ENCODE measurements around the gene RNF167. TPM values are rescaled to one million over a fixed set of nuclear protein-coding genes. Genes with fewer than 3 reads are reported as not detected.

Gene RNF167
- total and polyA plus RNA-seq, 12 donors: 65.0 to 202 (median 85.5) TPM

DNA sequence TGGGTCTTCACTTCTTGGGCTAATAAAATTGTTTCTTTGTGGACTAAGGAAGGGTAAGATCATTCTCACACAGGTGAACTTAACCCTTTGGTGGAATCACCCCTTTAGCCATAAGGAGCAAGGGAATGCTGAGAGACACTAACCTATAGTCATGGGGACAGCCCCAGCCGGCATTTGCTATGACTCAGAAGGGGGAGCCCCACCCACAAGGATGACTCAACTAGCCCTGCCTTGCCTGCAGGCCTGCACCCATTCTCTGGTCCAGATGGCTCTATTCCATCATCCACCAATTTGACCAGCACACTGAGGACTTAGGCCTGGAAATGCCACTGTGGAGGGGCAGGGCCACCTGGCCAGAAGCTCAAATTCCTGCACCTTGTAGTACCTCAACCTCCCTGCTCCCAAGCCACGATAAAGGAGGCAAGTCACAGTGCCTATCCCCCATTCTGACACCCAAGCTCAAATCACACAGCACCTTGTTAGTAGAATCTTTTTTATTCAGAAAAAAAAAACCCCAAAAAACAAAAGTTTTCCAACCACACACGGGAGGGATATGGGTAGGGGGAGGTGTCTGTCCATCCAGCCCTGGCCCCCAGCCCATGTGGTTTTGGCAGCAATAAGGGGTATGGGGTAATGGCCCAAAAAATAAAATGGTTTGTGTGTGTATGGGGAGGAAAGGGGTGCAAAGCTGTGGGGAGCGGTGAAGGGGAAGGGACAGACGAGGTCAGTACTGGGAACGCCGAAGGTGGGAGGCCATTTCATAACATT, 5.3 kb downstream of the RNF167 start:
- peaks cover 22 to 75% (median 63%) of the 10 kb centered on the region in 9 donors for H3K4me1 ChIP-seq
- peak overlapping the region in 9 of 10 donors; percentile 13 to 100 (median 46) for H3K27ac ChIP-seq
- H3K36me3 ChIP-seq: peaks cover 0 to 59% (median 15%) of the 10 kb centered on the region in 9 donors
- H3K9me3 ChIP-seq: no peaks in the 10 kb centered on the region
- H3K27me3 ChIP-seq: no peaks in the 10 kb centered on the region
- ATAC-seq: peak in 2 of 8 donors; percentile 23 to 29
- peak; percentile 49 to 68 for DNase-seq
- TF ChIP-seq, protein P1, sequence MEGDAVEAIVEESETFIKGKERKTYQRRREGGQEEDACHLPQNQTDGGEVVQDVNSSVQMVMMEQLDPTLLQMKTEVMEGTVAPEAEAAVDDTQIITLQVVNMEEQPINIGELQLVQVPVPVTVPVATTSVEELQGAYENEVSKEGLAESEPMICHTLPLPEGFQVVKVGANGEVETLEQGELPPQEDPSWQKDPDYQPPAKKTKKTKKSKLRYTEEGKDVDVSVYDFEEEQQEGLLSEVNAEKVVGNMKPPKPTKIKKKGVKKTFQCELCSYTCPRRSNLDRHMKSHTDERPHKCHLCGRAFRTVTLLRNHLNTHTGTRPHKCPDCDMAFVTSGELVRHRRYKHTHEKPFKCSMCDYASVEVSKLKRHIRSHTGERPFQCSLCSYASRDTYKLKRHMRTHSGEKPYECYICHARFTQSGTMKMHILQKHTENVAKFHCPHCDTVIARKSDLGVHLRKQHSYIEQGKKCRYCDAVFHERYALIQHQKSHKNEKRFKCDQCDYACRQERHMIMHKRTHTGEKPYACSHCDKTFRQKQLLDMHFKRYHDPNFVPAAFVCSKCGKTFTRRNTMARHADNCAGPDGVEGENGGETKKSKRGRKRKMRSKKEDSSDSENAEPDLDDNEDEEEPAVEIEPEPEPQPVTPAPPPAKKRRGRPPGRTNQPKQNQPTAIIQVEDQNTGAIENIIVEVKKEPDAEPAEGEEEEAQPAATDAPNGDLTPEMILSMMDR (IDR thresholded peaks at IDR 0.05): no peak
- intact Hi-C loops (cut with DNase I): loop anchor here in 2 of 10 donors (5.0 kb wide), 2 partner anchors 38 to 52 kb away; partner anchors contain the start of genes INCA1 (in 1 of the 2) and KIF1C (in 1 of the 2)
- peak overlapping the region in 6 of 10 donors; percentile 6 to 100 (median 55) for H3K4me3 ChIP-seq
- WGBS, 2 donors: 50 to 58% methylated on average over 7 of the region's 7 CpGs

DNA sequence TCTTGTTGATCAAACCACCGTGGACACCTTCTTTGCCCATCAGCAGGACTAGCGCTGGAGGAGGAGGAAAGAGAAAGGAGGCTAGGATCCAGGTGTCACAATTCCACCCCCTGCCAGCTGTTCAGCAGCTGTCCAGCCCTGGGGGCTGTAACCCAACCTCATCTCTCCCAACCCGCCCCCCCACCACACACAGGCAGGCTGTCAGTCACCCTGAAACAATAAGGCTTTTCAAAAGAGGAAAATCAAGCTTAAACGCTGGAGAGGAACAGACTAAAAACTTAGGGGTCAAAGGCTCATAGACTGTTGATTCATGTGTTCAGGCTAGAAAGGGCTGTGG, 5.8 kb downstream of the RNF167 start:
- 45 to 47% methylated on average over 4 of the region's 4 CpGs for WGBS, 2 donors
- peak overlapping the region in 8 of 10 donors; percentile 91 to 100 (median 98) for H3K4me3 ChIP-seq
- TF ChIP-seq, protein P1 (IDR thresholded peaks at IDR 0.05): no peak
- intact Hi-C loops (cut with DNase I): loop anchor here in 2 of 10 donors (5.0 kb wide), 2 partner anchors 39 to 51 kb away; partner anchors contain the start of genes INCA1 (in 1 of the 2) and KIF1C (in 1 of the 2)
- no peaks in the 10 kb centered on the region for H3K27me3 ChIP-seq
- DNase-seq (no peak), ATAC-seq (no peak)
- no peaks in the 10 kb centered on the region for H3K9me3 ChIP-seq
- peaks cover 0 to 59% (median 15%) of the 10 kb centered on the region in 9 donors for H3K36me3 ChIP-seq
- H3K27ac ChIP-seq: peak overlapping the region in 6 of 10 donors; percentile 13 to 100 (median 99)
- peaks cover 23 to 80% (median 65%) of the 10 kb centered on the region in 9 donors for H3K4me1 ChIP-seq

DNA sequence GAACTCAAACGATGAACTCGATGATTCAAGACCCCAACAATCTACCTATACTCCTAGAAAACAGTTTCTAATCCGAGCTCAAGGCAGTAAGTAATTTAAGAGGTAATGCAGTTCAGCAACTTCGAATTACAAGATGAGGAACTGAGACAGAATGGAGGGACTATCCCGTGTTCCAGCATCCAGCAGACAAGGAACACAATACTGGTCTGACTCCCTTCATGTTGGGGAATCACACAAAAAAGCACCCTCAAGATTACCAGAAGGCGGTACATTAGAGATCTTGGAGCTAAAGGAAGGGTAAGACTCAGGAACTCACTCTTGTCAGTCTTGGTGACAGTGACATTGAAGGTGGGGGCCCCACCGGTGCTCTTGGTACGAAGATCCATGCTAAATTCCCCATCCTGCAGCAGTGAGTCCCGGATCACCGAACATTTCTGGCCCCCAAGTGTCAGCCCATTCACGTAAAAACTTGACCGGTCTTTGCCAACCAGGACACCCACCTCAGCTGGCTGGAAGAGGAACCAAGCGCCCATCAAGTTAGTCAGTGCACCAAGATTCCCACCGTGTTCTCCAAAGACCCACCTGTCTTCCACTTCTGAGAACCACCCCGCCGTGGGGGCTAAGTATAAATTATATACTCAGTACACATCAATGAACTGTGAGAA, 6.4 kb downstream of the RNF167 start:
- TF ChIP-seq, protein P1 (IDR thresholded peaks at IDR 0.05): no peak
- intact Hi-C loops (cut with DNase I): loop anchor here in 2 of 10 donors (5.0 kb wide), 2 partner anchors 39 to 51 kb away; partner anchors contain the start of genes INCA1 (in 1 of the 2) and KIF1C (in 1 of the 2)
- Histone ChIP-seq H3K4me3 (peak overlapping the region; percentile 67 to 100 (median 98)), H3K4me1 (peaks cover 19 to 79% (median 59%) of the 10 kb centered on the region in 9 donors), H3K9me3 (no peaks in the 10 kb centered on the region), H3K27ac (peak overlapping the region in 9 of 10 donors; percentile 26 to 100 (median 99)), H3K27me3 (no peaks in the 10 kb centered on the region), H3K36me3 (peaks cover 0 to 59% (median 15%) of the 10 kb centered on the region in 9 donors)
- 35 to 40% methylated on average over 16 of the region's 16 CpGs for WGBS, 2 donors
- DNase-seq: no peak
- ATAC-seq: no peak

DNA sequence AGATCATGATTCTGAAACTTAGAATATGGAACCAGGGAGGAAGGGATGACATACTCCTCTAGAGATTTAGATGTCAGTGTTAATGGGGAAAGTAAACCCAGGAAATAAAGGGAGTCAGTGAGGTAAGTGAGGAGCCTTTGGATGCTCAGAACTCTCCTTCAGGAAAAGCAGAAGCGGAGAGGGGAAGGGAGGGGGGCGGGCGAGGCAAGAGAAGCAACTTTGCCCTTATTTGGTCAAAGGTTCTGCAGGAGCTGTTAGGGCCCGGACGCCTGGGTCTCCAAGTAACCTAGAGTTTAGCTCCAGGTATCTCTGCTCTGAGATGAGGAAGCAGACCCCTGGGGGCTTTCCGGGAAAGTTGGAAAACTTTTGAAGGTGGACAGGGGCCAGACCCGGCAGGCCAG, 6.9 kb downstream of the RNF167 start:
- peak overlapping the region; percentile 67 to 100 (median 98) for H3K4me3 ChIP-seq
- H3K27me3 ChIP-seq: no peaks in the 10 kb centered on the region
- no peaks in the 10 kb centered on the region for H3K9me3 ChIP-seq
- H3K4me1 ChIP-seq: peaks cover 18 to 78% (median 57%) of the 10 kb centered on the region in 9 donors
- H3K36me3 ChIP-seq: peaks cover 0 to 54% (median 15%) of the 10 kb centered on the region in 9 donors
- TF ChIP-seq, protein P1 (IDR thresholded peaks at IDR 0.05): no peak
- peak overlapping the region; percentile 89 to 100 (median 99) for H3K27ac ChIP-seq
- WGBS, 2 donors: 5 to 6% methylated on average over 7 of the region's 7 CpGs
- intact Hi-C loops (cut with DNase I): loop anchor here in 2 of 10 donors (5.0 kb wide), 2 partner anchors 40 to 50 kb away; partner anchors contain the start of genes INCA1 (in 1 of the 2) and KIF1C (in 1 of the 2)
- ATAC-seq: no peak
- DNase-seq: no peak

All from heart right ventricle (tissue), 16 donors.